Ureter (tissue), 1 donor: Measurements from ENCODE around the gene ELOVL7. TPM values are rescaled to one million over a fixed set of nuclear protein-coding genes. Genes with fewer than 3 reads are reported as not detected.
"Not testable (repeated sequence)": the region's sequence is repeated elsewhere in the genome, so short reads cannot be mapped to it uniquely, and the experiment has no call there.

Experiments used
- DNase-seq: peaks from one replicate; pipeline ENCODE4 v3.0.0-alpha.2; 2020; ENCODE audit warnings: low spot score
- total RNA-seq: library from RNA; stranded (reverse); gene quantifications from one replicate; pipeline ENCODE4 v1.2.4, GENCODE V29; 2023
- donor health status: DM: yes; HTN: yes; CAD: no.

ELOVL7 gene
- total RNA-seq, 1 donor from 2014 or later, result 16.7 TPM

GRCh38 chr5:60715201-60715928, 128.7 kb downstream of the ELOVL7 start:
- DNase-seq, result not testable (repeated sequence)

DNA sequence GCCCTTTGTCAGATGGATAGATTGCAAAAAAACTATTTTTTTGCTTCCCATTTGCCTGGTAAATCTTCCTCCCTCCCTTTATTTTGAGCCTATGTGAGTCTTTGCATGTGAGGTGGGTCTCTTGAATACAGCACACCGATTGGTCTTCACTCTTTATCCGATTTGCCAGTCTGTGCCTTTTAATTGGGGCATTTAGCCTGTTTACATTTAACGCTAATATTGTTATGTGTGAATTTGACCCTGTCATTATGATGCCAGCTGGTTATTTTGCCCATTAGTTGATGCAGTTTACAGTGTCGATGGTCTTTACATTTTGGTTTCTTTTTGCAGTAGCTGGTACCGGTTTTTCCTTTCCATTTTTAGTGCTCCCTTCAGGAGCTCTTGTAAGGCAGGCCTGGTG, 131.1 kb downstream of the ELOVL7 start:
- DNase-seq, result no peak

DNA sequence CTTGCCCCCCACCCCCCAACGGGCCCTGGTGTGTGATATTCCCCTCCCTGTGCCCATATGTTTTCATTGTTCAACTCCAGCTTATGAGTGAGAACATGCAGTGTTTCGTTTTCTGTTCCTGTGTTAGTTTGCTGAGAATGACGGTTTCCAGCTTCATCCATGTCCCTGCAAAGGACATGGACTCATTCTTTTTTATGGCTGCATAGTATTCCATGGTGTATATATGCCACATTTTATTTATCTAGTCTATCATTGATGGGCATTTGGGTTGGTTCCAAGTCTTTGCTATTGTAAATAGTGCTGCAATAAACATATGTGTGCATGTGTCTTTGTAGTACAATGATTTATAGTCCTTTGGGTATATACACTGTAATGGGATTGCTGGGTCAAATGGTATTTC, 132.2 kb downstream of the ELOVL7 start:
- DNase-seq, result not testable (repeated sequence)

DNA sequence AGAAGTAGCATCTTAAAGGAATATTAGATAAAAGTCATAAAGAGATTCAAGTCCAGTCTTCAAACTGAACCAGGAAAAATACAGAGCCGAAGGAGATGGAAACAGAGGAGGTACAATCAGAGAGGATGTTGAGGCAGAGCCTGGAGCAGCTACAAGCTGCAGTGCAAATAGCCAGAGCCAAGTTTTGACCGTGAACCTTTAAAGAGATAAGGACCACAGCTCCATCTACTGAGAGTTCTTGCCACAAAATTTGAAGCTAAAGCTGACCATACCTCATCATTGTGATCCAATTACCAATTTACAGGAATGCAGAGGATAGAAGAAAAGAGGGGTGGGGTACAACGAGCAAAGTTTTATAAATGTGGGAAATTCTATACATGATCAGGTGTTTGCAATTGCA, 133.7 kb downstream of the ELOVL7 start:
- DNase-seq, result no peak

GRCh38 chr5:60705144-60705543, 138.9 kb downstream of the ELOVL7 start:
- no peak for DNase-seq

DNA sequence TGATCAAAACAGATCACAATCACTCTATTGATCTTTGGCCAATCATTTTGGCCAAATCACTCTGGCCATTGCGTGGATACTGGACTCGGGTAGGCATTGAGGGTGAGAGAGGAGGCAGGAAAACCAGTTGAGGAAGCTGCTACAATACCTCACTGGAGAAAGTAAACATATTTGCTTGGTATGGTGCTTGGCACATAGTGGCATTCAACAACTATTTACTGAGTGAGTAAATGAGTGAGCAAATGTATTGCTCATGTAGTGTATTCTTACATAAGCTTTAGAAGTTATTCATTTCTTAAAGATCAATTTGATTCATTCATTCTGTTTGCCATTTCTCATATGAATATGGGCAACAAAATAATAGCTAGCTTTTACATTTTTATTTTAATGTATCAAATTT, 140.1 kb downstream of the ELOVL7 start:
- no peak for DNase-seq

Other genes with a start within 250 kb of the ELOVL7 start
- gene DEPDC1B, start 144.1 kb downstream of the ELOVL7 start, total RNA-seq, result 0.57 TPM
- gene ERCC8, start 100.8 kb upstream of the ELOVL7 start, total RNA-seq, result 12.2 TPM
- 24.9 TPM for gene NDUFAF2, start 100.9 kb upstream of the ELOVL7 start, total RNA-seq